Coronary artery (tissue), 2 donors: Measurements from ENCODE around the gene RNF31.
A peak's percentile ranks its signal among the peaks of the same experiment; 100 is the strongest.

Source experiments
- DNase-seq: peaks from one replicate; pipeline ENCODE4 v3.0.0-alpha.2; 2017; ENCODE audit warnings: low spot score
- H3K27ac ChIP-seq, 2 donors: fragments of 200-600 bp; sonication (generic); one replicate each; pipeline ENCODE4 v1.5.1; 2016 to 2019
- H3K4me3 ChIP-seq: fragments of 200-600 bp; sonication (generic); 2 replicates; pipeline ENCODE4 v1.5.1; 2016; ENCODE audit warnings: mild to moderate bottlenecking, moderate library complexity
- CTCF ChIP-seq: fragments of 200-600 bp; sonication (generic); IDR thresholded peaks from one replicate; pipeline ENCODE4 v1.5.1; 2019; ENCODE audit warnings: antibody characterized with exemption

The RNF31 gene

DNA sequence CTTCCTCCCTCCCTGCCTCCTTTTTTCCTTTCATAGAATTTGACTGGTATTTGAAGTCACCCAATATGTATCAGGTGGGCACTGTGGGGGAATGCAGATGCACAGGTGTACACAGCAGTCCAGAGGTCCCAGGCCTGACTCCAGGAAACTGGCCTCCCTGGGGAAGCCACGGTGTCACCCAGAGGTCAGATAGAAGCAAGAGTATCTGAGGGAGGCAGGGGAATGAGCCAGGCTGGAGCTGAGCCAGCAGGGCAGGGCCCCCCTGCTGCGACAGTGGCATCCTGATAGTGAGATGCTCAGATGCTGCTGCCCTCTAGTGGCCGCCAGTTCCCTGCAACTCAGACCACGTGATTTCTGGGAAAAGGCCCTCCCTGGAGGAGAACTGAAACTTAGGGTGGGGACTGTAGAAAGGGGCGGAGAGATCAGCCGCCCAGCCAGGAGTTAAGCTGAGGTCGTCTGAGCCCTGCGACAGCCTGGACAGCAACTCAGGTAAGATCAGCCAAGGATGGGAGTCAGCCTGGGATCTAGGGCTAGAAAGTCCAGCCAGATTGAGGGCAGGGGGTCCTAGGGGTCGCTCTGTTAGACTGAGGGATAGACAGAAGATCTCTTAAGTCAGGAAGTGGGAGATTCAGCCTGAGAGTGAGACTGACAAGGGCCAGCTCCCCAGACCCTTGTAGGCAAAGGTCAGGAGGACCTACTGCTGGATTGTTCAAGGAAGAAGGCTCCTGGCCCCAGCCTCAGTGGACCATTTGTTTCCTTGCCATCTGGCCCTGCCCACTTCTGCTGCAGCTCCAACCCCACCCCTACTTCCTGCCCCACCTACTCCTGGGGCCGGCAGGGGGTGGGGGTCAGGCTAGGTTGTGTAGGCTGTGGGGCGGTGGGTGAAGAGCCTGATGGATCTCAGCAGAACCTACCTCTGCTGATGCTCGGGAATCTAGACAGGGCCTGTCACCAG is 13.8 kb downstream of the RNF31 start, which contains the start of gene IRF9:
TSS of gene IRF9 (plus strand) at position 416 of the 955 bp plus-strand sequence. CDS start 880 bp downstream, outside the sequence.
- H3K27ac ChIP-seq, result peak within 1 kb of the TSS; percentile 88 to 97
- DNase-seq, result peak; percentile 95
- TF ChIP-seq CTCF, result peak; percentile 91
- peak within 1 kb of the TSS; percentile 80 for H3K4me3 ChIP-seq

GRCh38 chr14:24162093-24162492 is 14.8 kb downstream of the RNF31 start:
- Histone ChIP-seq H3K4me3 (peak overlapping the region; percentile 80), H3K27ac (peak overlapping the region; percentile 88 to 97)
- peak; percentile 65 for DNase-seq
- no peak for TF ChIP-seq CTCF

- peak; percentile 66 for DNase-seq
- no peak overlapping the region for H3K27ac ChIP-seq
- no peak overlapping the region for H3K4me3 ChIP-seq
- TF ChIP-seq CTCF, result no peak
Observed at GRCh38 chr14:24164518-24164991, 17.3 kb downstream of the RNF31 start.

DNA sequence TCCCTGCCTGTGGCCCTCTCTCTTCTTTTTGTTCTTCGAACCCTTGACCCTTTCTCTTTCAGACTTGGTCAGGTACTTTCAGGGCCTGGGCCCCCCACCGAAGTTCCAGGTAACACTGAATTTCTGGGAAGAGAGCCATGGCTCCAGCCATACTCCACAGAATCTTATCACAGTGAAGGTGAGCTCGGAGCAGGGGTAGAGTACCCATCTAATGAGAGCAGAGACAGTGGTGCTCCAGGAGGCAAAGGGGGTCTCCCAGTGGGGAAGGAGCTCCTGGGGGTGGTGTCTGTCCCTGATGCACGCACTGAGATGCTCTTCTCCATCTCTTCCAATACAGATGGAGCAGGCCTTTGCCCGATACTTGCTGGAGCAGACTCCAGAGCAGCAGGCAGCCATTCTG is 18.5 kb downstream of the RNF31 start:
- Histone ChIP-seq H3K4me3 (no peak overlapping the region), H3K27ac (no peak overlapping the region)
- TF ChIP-seq CTCF, result no peak
- DNase-seq, result peak; percentile 67

DNA sequence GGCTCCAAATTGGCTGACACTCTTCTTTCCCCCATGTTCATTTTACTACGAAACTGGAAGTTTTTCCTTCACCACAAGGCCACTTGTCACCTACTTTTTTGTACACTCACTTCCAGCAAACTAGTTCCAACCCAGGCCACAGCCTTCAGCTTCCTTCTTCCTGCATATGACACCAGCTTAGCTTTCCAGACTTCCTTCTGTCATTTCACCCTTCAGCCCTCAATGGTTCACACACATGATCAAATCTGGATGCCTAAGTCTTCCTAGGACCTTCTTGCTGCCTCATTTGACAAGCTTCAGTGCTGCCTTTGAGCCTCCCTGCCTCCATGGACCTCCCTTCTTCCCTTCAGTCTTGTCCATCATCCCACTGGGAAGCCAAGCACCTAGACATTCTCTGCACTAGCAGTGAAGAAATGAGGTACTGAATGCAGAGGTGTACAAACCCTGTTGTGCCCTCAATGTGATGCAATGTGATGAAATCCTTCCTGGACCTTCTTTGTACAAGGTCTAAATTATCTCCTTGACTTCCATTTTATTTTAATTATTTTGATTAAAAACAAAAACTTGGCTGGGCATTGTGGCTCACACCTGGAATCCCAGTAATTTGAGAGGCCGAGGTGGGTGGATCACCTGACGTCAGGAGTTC is 20.3 kb downstream of the RNF31 start:
- Histone ChIP-seq H3K4me3 (no peak overlapping the region), H3K27ac (no peak overlapping the region)
- DNase-seq, result no peak
- TF ChIP-seq CTCF, result no peak

- peak; percentile 78 for DNase-seq
- peak within 1 kb of the TSS in 1 of 2 donors; percentile 27 for H3K27ac ChIP-seq
- TF ChIP-seq CTCF, result no peak
- peak within 1 kb of the TSS; percentile 60 for H3K4me3 ChIP-seq
Observed at GRCh38 chr14:24171422-24172260, 24.3 kb downstream of the RNF31 start, which contains the start of gene REC8. Gene REC8, plus strand, starts transcription at chr14:24172080. Its CDS starts 473 bp downstream, at chr14:24172553.
